Left ventricle myocardium inferior (tissue), 1 donor: ENCODE results near the gene POLG. TPM values are rescaled to one million over a fixed set of nuclear protein-coding genes. Genes with fewer than 3 reads are reported as not detected.

Source experiments
- DNase-seq: peaks from one replicate; pipeline ENCODE4 v3.0.0-alpha.2; 2020
- H3K27ac ChIP-seq: fragments of 200-600 bp; replicated peaks from 2 replicates; pipeline ENCODE4 v1.8.0; 2021
- H3K27me3 ChIP-seq: fragments of 200-600 bp; 2 replicates; pipeline ENCODE4 v1.8.0; 2021; ENCODE audit warnings: low read depth
- H3K36me3 ChIP-seq: fragments of 200-600 bp; 2 replicates; pipeline ENCODE4 v1.8.0; 2021
- H3K4me1 ChIP-seq: fragments of 200-600 bp; 2 replicates; pipeline ENCODE4 v1.8.0; 2021
- H3K4me3 ChIP-seq: fragments of 200-600 bp; 2 replicates; pipeline ENCODE4 v1.8.0; 2021; ENCODE audit warnings: mild to moderate bottlenecking, moderate library complexity
- H3K9me3 ChIP-seq: fragments of 200-600 bp; replicated peaks from 2 replicates; pipeline ENCODE4 v1.8.0; 2021
- CTCF ChIP-seq: fragments of 200-600 bp; IDR thresholded peaks from 2 replicates; pipeline ENCODE4 v1.8.0; 2021; ENCODE audit warnings: antibody characterized with exemption, mild to moderate bottlenecking, borderline replicate concordance
- intact Hi-C: fragments of 100-400 bp; cut with micrococcal nuclease; formaldehyde crosslinking; loops from one replicate; pipeline ENCODE4 v1.11.0; 2022
- total RNA-seq: library from RNA; stranded (reverse); fragmentation: NEBNext Ultra II Directional; extraction: Animal tissue kit (Norgen Biotek cat#: 25700); gene quantifications from one replicate; pipeline ENCODE4 v1.2.1, GENCODE V29; 2021
- donor health status: DM: no; HTN: yes; CAD: no; lungs with severe emphysema.

POLG gene
- total RNA-seq, 1 donor from 2014 or later: 31.1 TPM

DNA sequence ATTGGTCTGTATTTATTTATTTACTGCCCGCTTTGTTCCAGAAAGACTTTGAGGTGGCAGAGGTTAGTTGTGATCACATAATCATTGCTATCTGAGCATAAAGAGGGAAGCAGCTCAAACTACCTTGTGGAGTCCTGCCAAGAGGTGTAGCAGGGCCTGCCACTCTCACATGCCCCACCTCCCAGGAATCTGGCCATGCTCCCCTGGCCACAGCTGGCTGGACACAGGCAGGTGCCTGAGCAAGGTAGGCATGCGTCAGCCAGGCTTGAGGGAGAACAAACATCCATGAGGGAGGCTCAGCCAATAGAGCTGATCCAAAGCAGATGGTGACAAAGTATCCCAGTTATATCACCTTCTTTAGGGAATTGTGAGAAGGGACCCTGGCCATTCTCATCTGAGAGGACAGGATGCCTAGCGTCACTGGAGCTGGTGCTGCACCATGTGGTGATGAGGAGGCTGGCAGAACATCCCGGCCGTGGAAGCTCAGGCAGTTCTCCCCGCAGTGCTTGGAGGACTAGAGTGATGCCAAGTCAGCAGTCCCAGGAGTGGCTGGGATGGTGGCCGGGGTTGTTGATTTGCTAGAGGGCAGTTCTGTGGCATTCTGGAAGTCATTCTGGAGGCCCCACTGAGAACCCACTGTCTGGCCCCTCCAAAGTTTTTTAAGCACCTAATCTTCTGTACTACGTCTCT is 6.8 kb upstream of the POLG start:
- intact Hi-C loops: no loop called here
- Histone ChIP-seq H3K4me1 (no peaks in the 10 kb centered on the region), H3K27ac (no peak overlapping the region), H3K4me3 (no peak overlapping the region), H3K27me3 (peaks cover 41% of the 10 kb centered on the region), H3K36me3 (no peaks in the 10 kb centered on the region), H3K9me3 (no peaks in the 10 kb centered on the region)
- TF ChIP-seq CTCF: no peak
- no peak for DNase-seq

GRCh38 chr15:89340573-89340972 is 5.9 kb upstream of the POLG start:
- intact Hi-C loops: no loop called here
- Histone ChIP-seq H3K9me3 (no peaks in the 10 kb centered on the region), H3K4me3 (no peak overlapping the region), H3K27me3 (peaks cover 32% of the 10 kb centered on the region), H3K36me3 (no peaks in the 10 kb centered on the region), H3K27ac (no peak overlapping the region), H3K4me1 (peaks cover 9% of the 10 kb centered on the region)
- no peak for TF ChIP-seq CTCF
- no peak for DNase-seq

GRCh38 chr15:89338036-89338435 is 3.4 kb upstream of the POLG start:
- intact Hi-C loops: no loop called here
- Histone ChIP-seq H3K27ac (no peak overlapping the region), H3K27me3 (peaks cover 7% of the 10 kb centered on the region), H3K36me3 (peaks cover 6% of the 10 kb centered on the region), H3K4me3 (no peak overlapping the region), H3K9me3 (no peaks in the 10 kb centered on the region), H3K4me1 (peaks cover 30% of the 10 kb centered on the region)
- no peak for TF ChIP-seq CTCF
- no peak for DNase-seq

DNA sequence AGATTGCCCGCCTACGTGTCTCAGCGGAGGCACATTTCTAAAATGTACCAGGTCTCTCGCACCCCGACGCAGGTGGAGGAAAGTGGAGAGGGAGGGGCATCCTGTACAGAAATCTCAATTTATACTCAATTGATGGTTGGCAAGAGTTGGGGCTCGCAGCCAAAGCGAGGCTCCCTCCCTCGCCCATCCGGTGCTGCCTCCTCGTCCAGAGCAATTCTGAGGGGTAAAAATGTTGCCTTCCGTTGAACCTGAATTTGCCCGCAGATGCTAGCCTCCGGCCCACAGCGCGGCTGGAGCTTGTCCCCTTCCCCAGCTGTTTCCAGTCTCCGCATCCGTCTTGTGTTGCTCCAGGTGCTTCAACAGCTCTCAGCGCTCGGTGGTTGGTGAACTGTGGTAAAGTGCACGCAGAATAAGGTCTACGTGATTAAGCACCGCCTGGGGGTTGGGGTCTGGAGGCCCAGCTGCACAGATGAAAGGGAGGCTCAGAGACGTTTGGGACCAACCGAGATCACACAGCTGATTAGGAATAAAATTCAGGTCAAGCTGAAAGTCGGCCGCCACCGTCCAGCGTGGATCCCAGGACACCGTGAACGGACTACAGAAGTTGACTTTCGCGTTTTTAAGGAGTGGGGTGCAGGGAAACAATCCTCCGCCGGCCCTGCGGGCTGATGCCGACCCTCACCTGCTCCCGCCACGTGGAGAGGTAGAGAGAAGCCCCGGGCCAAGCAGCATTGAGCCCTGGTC is 846 bp upstream of the POLG start:
- H3K9me3 ChIP-seq: no peaks in the 10 kb centered on the region
- no peaks in the 10 kb centered on the region for H3K27me3 ChIP-seq
- DNase-seq: no peak
- peak overlapping the region; percentile 98 for H3K27ac ChIP-seq
- no peak for TF ChIP-seq CTCF
- peaks cover 31% of the 10 kb centered on the region for H3K36me3 ChIP-seq
- H3K4me1 ChIP-seq: peaks cover 56% of the 10 kb centered on the region
- intact Hi-C loops: no loop called here
- H3K4me3 ChIP-seq: peak overlapping the region; percentile 93

GRCh38 chr15:89333959-89334509 is 590 bp downstream of the POLG start:
- Histone ChIP-seq H3K4me1 (peaks cover 70% of the 10 kb centered on the region), H3K9me3 (no peaks in the 10 kb centered on the region), H3K4me3 (peak overlapping the region; percentile 93), H3K27ac (peak overlapping the region; percentile 98), H3K36me3 (peaks cover 46% of the 10 kb centered on the region), H3K27me3 (no peaks in the 10 kb centered on the region)
- DNase-seq: no peak
- peak; percentile 15 for TF ChIP-seq CTCF
- intact Hi-C loops: no loop called here
